ENCODE results near the gene KRT34.

DNA sequence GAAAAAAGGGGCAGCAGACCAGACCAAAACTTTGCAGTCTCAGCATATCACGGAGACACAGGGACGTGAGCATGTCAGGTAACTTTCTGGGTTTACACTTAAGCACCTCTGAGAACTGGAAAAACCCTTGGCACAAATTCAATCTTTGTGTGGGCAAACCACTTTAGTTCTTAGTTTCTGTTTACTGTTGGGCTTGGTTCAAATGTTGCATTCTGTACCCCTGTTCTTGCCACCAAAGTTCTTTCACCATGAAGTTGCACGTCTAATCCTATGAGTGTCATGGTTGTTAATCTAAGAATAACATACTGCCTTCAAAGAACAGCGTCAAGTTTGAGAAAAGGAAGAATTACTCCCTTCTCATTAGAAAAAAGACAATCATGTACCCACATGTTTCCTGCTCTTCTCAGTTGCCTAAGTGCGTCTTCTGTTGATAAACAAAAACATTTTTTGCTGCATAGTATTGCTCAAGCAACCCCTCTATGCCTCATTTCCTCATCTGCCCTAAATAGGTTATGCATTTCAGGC, 43.1 kb downstream of the KRT34 start:
- TF ChIP-seq, protein P1, sequence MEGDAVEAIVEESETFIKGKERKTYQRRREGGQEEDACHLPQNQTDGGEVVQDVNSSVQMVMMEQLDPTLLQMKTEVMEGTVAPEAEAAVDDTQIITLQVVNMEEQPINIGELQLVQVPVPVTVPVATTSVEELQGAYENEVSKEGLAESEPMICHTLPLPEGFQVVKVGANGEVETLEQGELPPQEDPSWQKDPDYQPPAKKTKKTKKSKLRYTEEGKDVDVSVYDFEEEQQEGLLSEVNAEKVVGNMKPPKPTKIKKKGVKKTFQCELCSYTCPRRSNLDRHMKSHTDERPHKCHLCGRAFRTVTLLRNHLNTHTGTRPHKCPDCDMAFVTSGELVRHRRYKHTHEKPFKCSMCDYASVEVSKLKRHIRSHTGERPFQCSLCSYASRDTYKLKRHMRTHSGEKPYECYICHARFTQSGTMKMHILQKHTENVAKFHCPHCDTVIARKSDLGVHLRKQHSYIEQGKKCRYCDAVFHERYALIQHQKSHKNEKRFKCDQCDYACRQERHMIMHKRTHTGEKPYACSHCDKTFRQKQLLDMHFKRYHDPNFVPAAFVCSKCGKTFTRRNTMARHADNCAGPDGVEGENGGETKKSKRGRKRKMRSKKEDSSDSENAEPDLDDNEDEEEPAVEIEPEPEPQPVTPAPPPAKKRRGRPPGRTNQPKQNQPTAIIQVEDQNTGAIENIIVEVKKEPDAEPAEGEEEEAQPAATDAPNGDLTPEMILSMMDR (IDR thresholded peaks at IDR 0.05), result no peak
- no peak for TF ChIP-seq POLR2A (IDR thresholded peaks at IDR 0.05)

Measured in ovary (tissue), 3 donors.